Heart left ventricle (tissue), 16 donors: ENCODE data around the gene TGM4. TPM values are rescaled to one million over a fixed set of nuclear protein-coding genes. Genes with fewer than 3 reads are reported as not detected.

Source experiments
- ATAC-seq, 4 donors: fragments of 200-7000 bp; cut with Tn5 transposase; one replicate each; pipeline ENCODE4 v1.9.1; 2020 to 2022; ENCODE audit warnings: moderate library complexity in 4 of 4, mild to moderate bottlenecking in 3 of 4, moderate number of reproducible peaks in 1 of 4
- DNase-seq, 5 donors: peaks; one replicate each; pipeline ENCODE4 v3.0.0-alpha.2; 2020
- H3K27ac ChIP-seq, 12 donors: fragments of 200-600 bp; sonication (generic) in 4 of 12; one replicate each; pipeline versions ENCODE4 v1.5.0 to v1.8.0; 2016 to 2022; ENCODE audit warnings: mild to moderate bottlenecking in 2 of 12
- H3K27me3 ChIP-seq, 9 donors: fragments of 200-600 bp; sonication (generic) in 2 of 9; one replicate each; pipeline versions ENCODE4 v1.5.1 to v1.8.0; 2016 to 2022; ENCODE audit warnings: mild to moderate bottlenecking in 3 of 9
- H3K36me3 ChIP-seq, 9 donors: fragments of 200-600 bp; sonication (generic) in 2 of 9; one replicate each; pipeline versions ENCODE4 v1.5.0 to v1.8.0; 2018 to 2022; ENCODE audit warnings: mild to moderate bottlenecking in 2 of 9
- H3K4me1 ChIP-seq, 12 donors: fragments of 200-600 bp; sonication (generic) in 4 of 12; one replicate each; pipeline versions ENCODE4 v1.5.0 to v1.8.0; 2016 to 2022; ENCODE audit warnings: mild to moderate bottlenecking in 3 of 12
- H3K4me3 ChIP-seq, 12 donors: fragments of 200-600 bp; sonication (generic) in 4 of 12; one replicate each; pipeline versions ENCODE4 v1.5.0 to v1.8.0; 2017 to 2022; ENCODE audit warnings: mild to moderate bottlenecking in 9 of 12, moderate library complexity in 4 of 12
- H3K9me3 ChIP-seq, 12 donors: fragments of 200-600 bp; sonication (generic) in 4 of 12; one replicate each; pipeline versions ENCODE4 v1.5.0 to v1.8.0; 2016 to 2022; ENCODE audit warnings: mild to moderate bottlenecking in 1 of 12
- POLR2A ChIP-seq, 2 donors: fragments of 450-650 bp; IDR thresholded peaks; one replicate each; pipeline ENCODE4 v1.6.1; 2017; ENCODE audit warnings: antibody characterized with exemption in 2 of 2, mild to moderate bottlenecking in 2 of 2, moderate library complexity in 2 of 2
- WGBS, 4 donors: extraction: QIAGEN DNeasy Blood & Tissue Kit in 2 of 4; methylation state at CpG; one replicate each; pipeline versions ENCODE4 v1.1.5 to v1.1.7; 2013 to 2018; 5-methylcytosine and 5-hydroxymethylcytosine counted together
- intact Hi-C, 10 donors: fragments of 100-400 bp; cut with DNase I; formaldehyde crosslinking; loops; one replicate each; pipeline versions ENCODE4 v1.11.1 to v1.14.2; 2022
- polyA plus RNA-seq, 2 donors: library from polyadenylated mRNA; stranded (reverse); fragments of 200-250 nt; gene quantifications; one replicate each; pipeline ENCODE4 v1.2.3, GENCODE V29; 2013
- total RNA-seq, 9 donors: library from RNA; depleted of rRNA in 2 of 9; stranded (reverse); fragments of >200 nt in 2 of 9; fragmentation: NEBNext Ultra II Directional in 3 of 9; extraction: Animal tissue kit (Norgen Biotek cat#: 25700) in 3 of 9; gene quantifications; one replicate each; pipeline versions ENCODE4 v1.1.0 to v1.2.4, GENCODE V29; 2016 to 2023
- TF ChIP-seq, protein P1 (sequence below), 12 donors: fragments of 200-600 bp; sonication (generic) in 4 of 12; IDR thresholded peaks; one replicate each; pipeline versions ENCODE4 v1.5.0 to v1.8.0; 2018 to 2022; ENCODE audit warnings: antibody characterized with exemption in 12 of 12, mild to moderate bottlenecking in 5 of 12
- donor health status: ischemic (EF 13 %, LVEDD 7.1; RV severe dilation, severe dysfunction).
- donor health status: healthy with polysubstance abuse.
- donor health status: DM: no; HTN: yes; CAD: no.
- donor health status: DM: no; HTN: no; CAD: no.
- donor health status: ischemic (EF 25% LVEDD 6.9; RV normal size, moderate dysfunction).
- donor health status: ischemic (EF 25% LVEDD 5.7; RV mildly dilated, moderate dysfunction).
- donor health status: healthy.
- donor health status: DM: yes; HTN: yes; CAD: no.
- donor health status: ischemic (EF 35%, LVEDD 5.7; RV mildly dilated, moderate dysfunction).
- donor health status: nonischemic (EF 11% LVEDD 7.7; RV severe dilation, severe dysfunction).
- donor health status: DM: yes; HTN: yes; CAD: no.
- donor health status: PGD.
- donor health status: ischemic (EF 29% LVEDD 5.4; RV normal size, mild dysfunction).
- donor health status: nonischemic (EF 23%, LVEDD 6.1; RV moderate dilation, normal function).

The TGM4 gene
- total and polyA plus RNA-seq, 11 donors, result 0.66 TPM; not detected in 10

DNA sequence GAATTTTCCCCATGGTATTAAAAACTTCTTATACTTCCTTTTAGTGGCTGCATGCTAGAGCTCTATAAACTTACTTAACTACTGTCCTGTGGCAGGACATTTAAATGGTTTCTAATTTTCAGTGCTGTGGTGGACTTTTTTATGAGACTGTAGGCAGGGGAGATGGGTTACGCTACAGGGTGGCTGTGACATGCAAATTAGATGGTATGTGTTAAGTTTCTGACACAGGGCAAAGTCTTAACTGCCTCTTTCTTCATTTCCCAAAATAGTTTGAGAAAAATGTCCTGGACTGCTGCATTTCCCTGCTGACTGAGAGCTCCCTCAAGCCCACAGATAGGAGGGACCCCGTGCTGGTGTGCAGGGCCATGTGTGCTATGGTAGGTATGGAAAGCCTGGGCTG, 22.0 kb downstream of the TGM4 start:
- intact Hi-C loops, result no loop called here
- WGBS, 4 donors, result 66 to 78% (median 77%) methylated on average over 2 of the region's 2 CpGs
- TF ChIP-seq, protein P1, sequence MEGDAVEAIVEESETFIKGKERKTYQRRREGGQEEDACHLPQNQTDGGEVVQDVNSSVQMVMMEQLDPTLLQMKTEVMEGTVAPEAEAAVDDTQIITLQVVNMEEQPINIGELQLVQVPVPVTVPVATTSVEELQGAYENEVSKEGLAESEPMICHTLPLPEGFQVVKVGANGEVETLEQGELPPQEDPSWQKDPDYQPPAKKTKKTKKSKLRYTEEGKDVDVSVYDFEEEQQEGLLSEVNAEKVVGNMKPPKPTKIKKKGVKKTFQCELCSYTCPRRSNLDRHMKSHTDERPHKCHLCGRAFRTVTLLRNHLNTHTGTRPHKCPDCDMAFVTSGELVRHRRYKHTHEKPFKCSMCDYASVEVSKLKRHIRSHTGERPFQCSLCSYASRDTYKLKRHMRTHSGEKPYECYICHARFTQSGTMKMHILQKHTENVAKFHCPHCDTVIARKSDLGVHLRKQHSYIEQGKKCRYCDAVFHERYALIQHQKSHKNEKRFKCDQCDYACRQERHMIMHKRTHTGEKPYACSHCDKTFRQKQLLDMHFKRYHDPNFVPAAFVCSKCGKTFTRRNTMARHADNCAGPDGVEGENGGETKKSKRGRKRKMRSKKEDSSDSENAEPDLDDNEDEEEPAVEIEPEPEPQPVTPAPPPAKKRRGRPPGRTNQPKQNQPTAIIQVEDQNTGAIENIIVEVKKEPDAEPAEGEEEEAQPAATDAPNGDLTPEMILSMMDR (IDR thresholded peaks at IDR 0.05), result no peak
- TF ChIP-seq POLR2A (IDR thresholded peaks at IDR 0.05), result no peak
- Histone ChIP-seq H3K4me1 (no peaks in the 10 kb centered on the region), H3K4me3 (no peak overlapping the region), H3K36me3 (no peaks in the 10 kb centered on the region), H3K27ac (no peak overlapping the region), H3K27me3 (peaks cover 0 to 19% (median 0%) of the 10 kb centered on the region in 9 donors), H3K9me3 (no peaks in the 10 kb centered on the region)
- no peak for ATAC-seq
- DNase-seq, result no peak

DNA sequence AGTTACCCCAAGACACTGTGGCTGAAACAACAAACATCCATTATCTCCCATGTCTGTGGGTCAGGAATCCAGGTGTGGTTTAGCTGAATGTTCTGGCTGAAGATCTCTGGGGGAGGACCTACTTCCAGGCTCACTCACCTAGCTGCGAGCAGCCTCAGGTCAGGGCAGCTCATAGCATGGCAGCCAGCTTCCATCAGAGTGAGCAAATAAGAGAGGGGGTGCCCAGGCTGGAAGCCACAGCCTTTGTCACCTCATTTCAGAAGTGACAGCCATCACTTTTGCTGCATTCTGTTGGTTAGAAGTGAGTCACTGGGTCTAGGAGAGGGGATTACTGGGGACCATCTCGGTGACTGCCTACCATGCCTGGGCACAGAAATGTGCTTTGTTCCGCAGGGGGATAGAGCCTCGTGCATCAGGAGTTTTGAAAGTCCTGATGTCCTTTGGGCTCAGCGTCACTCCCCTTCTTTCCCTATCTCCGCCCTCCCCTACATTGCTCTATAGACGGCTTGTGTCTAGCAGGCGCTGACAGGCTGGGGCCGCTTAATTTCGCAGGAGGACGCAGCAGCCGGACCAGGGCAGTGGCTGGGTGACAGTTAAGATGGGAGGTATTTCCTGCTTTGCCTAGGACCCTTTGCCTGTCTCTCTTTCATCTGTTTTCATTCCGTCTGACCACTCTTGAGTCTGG, 25.4 kb downstream of the TGM4 start:
- Histone ChIP-seq H3K9me3 (no peaks in the 10 kb centered on the region), H3K4me1 (no peaks in the 10 kb centered on the region), H3K36me3 (no peaks in the 10 kb centered on the region), H3K4me3 (no peak overlapping the region), H3K27ac (no peak overlapping the region), H3K27me3 (peaks cover 0 to 16% (median 0%) of the 10 kb centered on the region in 9 donors)
- no peak for TF ChIP-seq POLR2A (IDR thresholded peaks at IDR 0.05)
- TF ChIP-seq, protein P1 (IDR thresholded peaks at IDR 0.05), result no peak
- intact Hi-C loops, result no loop called here
- DNase-seq (no peak), ATAC-seq (no peak)
- whole genome bisulfite sequencing, 4 donors, result 42 to 44% (median 43%) methylated on average over 12 to 13 of the region's 13 CpGs

DNA sequence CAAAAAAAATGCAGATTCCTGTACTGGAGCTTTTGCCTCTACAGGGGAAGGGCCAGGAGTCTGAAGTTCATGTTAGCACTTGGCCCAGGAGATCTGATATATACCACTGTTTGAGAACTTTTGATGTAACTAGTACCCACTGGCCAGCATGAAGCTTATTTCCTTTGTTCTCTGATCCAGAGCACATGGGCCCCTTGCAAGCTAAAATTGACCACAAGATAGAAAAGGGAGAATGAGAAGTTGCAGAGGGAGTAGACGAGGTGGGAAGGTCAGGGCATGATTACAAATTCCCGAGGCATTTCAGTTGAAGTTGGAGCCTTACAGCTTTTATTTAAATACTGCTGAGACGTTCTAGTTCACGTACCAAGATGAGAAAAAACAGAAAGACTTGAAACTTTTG, 28.2 kb downstream of the TGM4 start:
- H3K27me3 ChIP-seq, result peaks cover 0 to 16% (median 0%) of the 10 kb centered on the region in 9 donors
- H3K4me1 ChIP-seq, result no peaks in the 10 kb centered on the region
- intact Hi-C loops, result no loop called here
- H3K36me3 ChIP-seq, result no peaks in the 10 kb centered on the region
- 48 to 59% (median 55%) methylated on average over 4 of the region's 4 CpGs for WGBS, 4 donors
- DNase-seq (no peak), ATAC-seq (no peak)
- H3K27ac ChIP-seq, result no peak overlapping the region
- H3K4me3 ChIP-seq, result no peak overlapping the region
- TF ChIP-seq, protein P1 (IDR thresholded peaks at IDR 0.05), result no peak
- TF ChIP-seq POLR2A (IDR thresholded peaks at IDR 0.05), result no peak
- no peaks in the 10 kb centered on the region for H3K9me3 ChIP-seq

DNA sequence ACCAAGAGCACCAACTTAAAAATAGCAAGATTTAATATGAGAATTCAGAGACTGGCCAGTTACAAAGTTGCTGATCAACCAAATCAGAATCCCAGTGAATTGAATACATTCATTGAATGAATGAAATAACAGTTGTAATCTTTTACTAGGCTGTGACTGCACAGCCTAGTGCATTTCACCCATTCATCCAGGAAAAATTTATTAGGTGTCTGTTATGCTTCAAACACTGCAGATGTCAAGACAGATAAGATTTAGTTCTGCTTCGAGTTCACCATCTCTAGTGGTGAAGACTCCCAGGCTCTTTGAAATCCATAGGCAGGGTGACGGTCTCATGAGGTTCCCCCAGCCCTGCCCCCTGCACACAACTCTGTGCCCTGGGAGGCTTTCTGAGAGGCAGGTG, 28.9 kb downstream of the TGM4 start:
- ATAC-seq (no peak), DNase-seq (no peak)
- 44 to 56% (median 52%) methylated on average over 2 of the region's 2 CpGs for WGBS, 4 donors
- TF ChIP-seq, protein P1 (IDR thresholded peaks at IDR 0.05), result no peak
- no peak for TF ChIP-seq POLR2A (IDR thresholded peaks at IDR 0.05)
- Histone ChIP-seq H3K4me1 (no peaks in the 10 kb centered on the region), H3K9me3 (no peaks in the 10 kb centered on the region), H3K36me3 (no peaks in the 10 kb centered on the region), H3K27me3 (peaks cover 0 to 16% (median 0%) of the 10 kb centered on the region in 9 donors), H3K27ac (no peak overlapping the region), H3K4me3 (no peak overlapping the region)
- intact Hi-C loops, result no loop called here
